Measurements from ENCODE around the gene NF2.

GRCh38 chr22:29596408-29596807 is 7.0 kb upstream of the NF2 start:
- TF ChIP-seq CTCF (IDR thresholded peaks at IDR 0.05; ENCODE audit: low read depth, low read length), result no peak
- no peak for TF ChIP-seq POLR2A (IDR thresholded peaks at IDR 0.05; ENCODE audit: extremely low read depth, insufficient read length)
- no peak for TF ChIP-seq MAX (IDR thresholded peaks at IDR 0.05; ENCODE audit: low read depth, low read length)

All from NB4 (cell line).